Measurements from ENCODE around the gene CARMIL1. TPM values are rescaled to one million over a fixed set of nuclear protein-coding genes. Genes with fewer than 3 reads are reported as not detected.

The CARMIL1 gene
- total RNA-seq, 1 donor from 2014 or later = 1.4 TPM

DNA sequence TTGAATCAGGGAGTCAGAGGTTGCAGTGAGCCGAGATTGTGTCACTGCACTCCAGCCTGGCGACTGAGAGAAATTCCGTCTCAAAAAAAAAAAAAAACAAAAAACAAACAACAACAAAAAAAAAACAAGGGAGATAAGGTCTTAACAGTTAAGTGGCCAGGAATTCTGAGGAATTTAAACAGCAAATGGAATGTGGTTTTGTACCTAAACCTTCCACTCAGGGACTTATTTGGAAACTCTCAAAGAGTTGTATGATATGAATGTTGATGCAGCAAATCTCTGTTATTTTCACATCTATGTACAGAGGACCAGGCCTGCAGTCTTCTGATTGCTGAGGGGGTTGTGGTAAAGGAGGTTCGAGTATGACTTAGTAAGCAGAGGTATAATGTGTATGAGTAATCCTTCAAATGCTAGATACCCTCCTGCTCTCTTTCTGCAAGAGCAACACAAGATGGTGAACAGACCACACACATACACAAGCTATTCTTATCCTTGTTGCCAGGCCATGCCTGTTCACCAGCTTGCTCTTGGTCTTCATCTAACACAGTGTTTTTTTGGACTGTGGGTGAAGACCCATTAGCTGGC lies 197.9 kb downstream of the CARMIL1 start:
- peaks cover 2% of the 10 kb centered on the region for H3K36me3 Mint-ChIP-seq (ENCODE audit: low read depth)
- DNase-seq = no peak
- no peaks in the 10 kb centered on the region for H3K27me3 Mint-ChIP-seq
- H3K4me1 Mint-ChIP-seq = peaks cover 3% of the 10 kb centered on the region
- intact Hi-C loops (cut with micrococcal nuclease) = no loop called here
- no peak overlapping the region for H3K4me3 Mint-ChIP-seq
- H3K9me3 Mint-ChIP-seq = no peaks in the 10 kb centered on the region
- no peak overlapping the region for H3K27ac Mint-ChIP-seq

DNA sequence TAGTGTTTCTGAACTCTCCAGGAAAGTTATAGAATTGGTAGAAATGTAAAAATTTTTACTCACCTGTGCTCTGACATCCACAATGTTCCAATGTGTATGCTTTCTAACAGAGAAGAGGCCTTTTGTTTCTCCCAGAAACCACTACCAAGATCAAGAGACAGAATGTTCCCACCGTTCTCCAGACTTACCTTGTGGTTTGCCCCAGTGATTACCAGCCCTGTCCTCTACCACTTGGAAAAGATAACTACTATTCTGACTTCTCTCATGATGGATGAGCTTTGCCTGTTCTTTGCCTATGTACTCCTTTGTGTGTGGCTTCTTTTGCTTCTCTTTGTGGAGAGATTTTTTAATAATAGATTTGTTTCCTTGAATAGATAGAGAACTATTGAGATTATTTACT lies 199.8 kb downstream of the CARMIL1 start:
- no peaks in the 10 kb centered on the region for H3K27me3 Mint-ChIP-seq
- no peak overlapping the region for H3K27ac Mint-ChIP-seq
- H3K4me3 Mint-ChIP-seq = no peak overlapping the region
- H3K9me3 Mint-ChIP-seq = no peaks in the 10 kb centered on the region
- peaks cover 3% of the 10 kb centered on the region for H3K4me1 Mint-ChIP-seq
- H3K36me3 Mint-ChIP-seq (ENCODE audit: low read depth) = no peaks in the 10 kb centered on the region
- no peak for DNase-seq
- intact Hi-C loops (cut with micrococcal nuclease) = no loop called here

DNA sequence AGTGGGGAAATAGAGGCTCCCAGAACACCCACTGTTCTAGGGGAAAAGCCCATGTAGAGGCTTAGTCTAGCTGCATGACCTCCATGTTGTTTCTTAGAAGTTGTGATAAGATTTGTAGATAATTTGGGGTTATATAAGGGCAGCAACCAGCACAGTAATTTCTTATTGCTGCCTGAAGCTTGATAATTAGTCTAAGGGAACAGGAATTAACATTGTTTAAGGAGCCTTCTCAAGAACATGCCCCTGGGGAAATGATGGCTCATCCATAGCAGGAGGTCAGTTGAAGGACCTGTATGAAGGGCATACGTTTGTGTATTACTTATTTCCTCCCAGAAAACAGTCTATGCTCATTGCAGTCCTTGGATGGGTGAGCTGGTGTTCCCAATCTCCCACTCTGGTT lies 202.1 kb downstream of the CARMIL1 start:
- Mint-ChIP-seq H3K36me3 (ENCODE audit: low read depth) (no peaks in the 10 kb centered on the region), H3K9me3 (no peaks in the 10 kb centered on the region), H3K4me1 (peaks cover 2% of the 10 kb centered on the region), H3K27me3 (no peaks in the 10 kb centered on the region), H3K4me3 (no peak overlapping the region), H3K27ac (no peak overlapping the region)
- no peak for DNase-seq
- intact Hi-C loops (cut with micrococcal nuclease) = no loop called here

DNA sequence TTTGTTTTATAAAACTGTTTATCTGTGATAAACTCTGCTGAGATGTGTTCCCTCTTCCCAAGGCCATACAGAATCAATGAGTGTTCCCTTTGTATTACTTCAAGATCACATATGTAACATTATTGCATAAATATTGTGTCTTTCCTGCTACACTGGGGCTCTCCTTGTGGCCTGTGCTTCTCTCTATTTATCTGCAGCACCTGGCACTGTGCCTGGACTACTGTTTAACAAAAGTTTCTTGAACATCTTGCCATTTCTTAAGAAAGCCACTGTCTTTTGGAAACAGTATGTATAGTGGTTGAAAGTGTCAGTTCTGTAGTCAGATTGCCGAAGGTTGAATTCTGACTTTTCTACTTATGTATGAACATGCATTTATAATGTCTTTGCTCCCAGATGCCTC lies 203.8 kb downstream of the CARMIL1 start:
- Mint-ChIP-seq H3K4me3 (no peak overlapping the region), H3K27ac (no peak overlapping the region), H3K4me1 (peaks cover 2% of the 10 kb centered on the region), H3K9me3 (no peaks in the 10 kb centered on the region), H3K36me3 (ENCODE audit: low read depth) (no peaks in the 10 kb centered on the region), H3K27me3 (no peaks in the 10 kb centered on the region)
- DNase-seq = no peak
- intact Hi-C loops (cut with micrococcal nuclease) = no loop called here

DNA sequence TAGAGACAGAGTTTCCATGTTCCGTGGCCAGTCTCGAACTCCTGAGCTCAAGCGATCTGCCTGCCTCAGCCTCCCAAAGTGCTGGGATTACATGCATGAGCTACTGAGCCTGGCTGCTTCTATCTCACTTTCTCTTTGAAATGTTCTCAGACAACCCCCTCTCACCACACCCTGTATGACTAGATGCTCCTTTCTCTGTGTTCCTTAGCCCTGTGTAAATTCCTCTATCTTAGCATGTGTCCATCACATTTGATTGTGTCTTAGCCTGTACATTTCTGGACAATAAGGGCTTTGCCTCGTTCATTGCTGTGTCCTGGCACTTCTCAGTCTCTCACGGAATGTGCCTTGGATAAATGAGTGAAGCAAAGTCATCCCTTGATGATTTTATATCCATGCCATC lies 204.8 kb downstream of the CARMIL1 start:
- peaks cover 2% of the 10 kb centered on the region for H3K4me1 Mint-ChIP-seq
- DNase-seq = no peak
- no peak overlapping the region for H3K27ac Mint-ChIP-seq
- intact Hi-C loops (cut with micrococcal nuclease) = no loop called here
- H3K36me3 Mint-ChIP-seq (ENCODE audit: low read depth) = no peaks in the 10 kb centered on the region
- no peaks in the 10 kb centered on the region for H3K9me3 Mint-ChIP-seq
- H3K4me3 Mint-ChIP-seq = no peak overlapping the region
- H3K27me3 Mint-ChIP-seq = no peaks in the 10 kb centered on the region

DNA sequence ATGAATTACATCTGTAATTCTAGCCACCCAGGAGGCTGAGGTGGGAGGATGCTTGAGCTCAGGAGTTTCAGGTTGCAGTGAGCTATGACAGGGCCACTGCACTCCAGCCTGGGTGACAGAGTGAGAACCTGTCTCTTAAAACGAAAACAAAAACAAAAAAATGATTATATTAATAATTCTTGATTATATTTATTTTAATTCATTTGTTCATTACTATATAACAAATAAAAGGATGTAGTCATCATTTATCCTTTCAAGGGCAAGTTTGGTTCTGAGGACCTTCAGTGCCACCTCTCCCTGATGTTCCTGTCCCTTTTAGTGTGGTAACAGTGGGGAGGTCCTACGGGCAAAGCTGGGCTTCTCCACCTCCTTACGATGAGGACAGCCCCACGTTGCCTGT lies 205.7 kb downstream of the CARMIL1 start:
- DNase-seq = no peak
- intact Hi-C loops (cut with micrococcal nuclease) = no loop called here
- no peaks in the 10 kb centered on the region for H3K27me3 Mint-ChIP-seq
- H3K36me3 Mint-ChIP-seq (ENCODE audit: low read depth) = no peaks in the 10 kb centered on the region
- H3K4me1 Mint-ChIP-seq = peaks cover 2% of the 10 kb centered on the region
- H3K4me3 Mint-ChIP-seq = no peak overlapping the region
- H3K9me3 Mint-ChIP-seq = no peaks in the 10 kb centered on the region
- no peak overlapping the region for H3K27ac Mint-ChIP-seq

DNA sequence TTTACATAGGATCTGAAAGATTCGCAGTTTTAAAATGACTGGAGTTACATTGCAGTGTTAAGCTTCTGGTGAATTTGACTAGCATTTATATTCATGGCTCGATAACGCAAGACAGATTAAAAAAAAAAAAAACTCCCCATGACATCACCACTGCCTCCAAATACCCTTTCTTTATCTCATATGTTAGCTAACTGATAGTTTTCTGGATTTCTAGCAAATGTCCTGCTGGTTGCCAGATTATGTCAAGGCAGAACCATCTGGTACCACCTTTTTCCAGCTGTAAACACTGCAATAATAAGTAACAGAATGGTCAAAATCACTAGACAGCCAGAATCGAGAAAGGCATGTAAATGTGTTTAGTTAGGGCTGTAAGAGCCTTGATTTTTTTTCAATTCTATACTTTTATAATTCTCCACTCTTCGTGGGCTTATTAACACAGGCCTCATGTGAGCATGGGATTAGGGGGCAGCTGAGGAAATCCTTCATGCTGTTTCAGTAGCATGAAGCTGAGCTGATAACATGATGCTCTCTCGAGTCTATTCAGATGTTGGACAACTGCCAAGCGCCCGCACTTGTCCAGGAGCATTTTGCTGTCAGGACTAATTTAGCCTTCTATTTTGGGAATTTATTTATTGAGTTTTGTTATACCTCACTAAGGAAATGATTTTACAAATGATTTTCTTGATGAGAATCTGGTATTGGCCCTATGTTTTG lies 206.8 kb downstream of the CARMIL1 start:
- Mint-ChIP-seq H3K9me3 (no peaks in the 10 kb centered on the region), H3K4me1 (peaks cover 3% of the 10 kb centered on the region), H3K36me3 (ENCODE audit: low read depth) (no peaks in the 10 kb centered on the region), H3K4me3 (no peak overlapping the region), H3K27ac (no peak overlapping the region), H3K27me3 (no peaks in the 10 kb centered on the region)
- intact Hi-C loops (cut with micrococcal nuclease) = no loop called here
- DNase-seq = no peak

DNA sequence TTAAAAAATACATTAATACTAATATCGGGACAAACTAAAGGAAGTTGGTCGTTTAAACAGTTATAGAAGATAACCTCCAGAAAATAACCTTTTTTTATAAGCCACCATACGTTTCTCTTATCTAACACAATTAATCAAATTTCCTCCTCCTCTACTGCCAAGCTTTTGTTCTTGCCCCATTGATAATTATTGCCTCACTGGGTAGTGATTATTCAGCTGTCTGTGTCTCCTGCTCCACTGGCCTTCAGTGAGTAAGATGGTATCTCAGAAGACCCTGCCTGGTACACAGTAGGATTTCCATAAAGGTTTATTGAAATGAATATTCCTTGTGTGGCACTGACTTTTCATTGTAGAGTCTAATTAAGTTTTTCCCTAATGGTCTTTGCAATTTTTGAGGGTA lies 207.4 kb downstream of the CARMIL1 start:
- Mint-ChIP-seq H3K4me3 (no peak overlapping the region), H3K4me1 (peaks cover 3% of the 10 kb centered on the region), H3K27me3 (no peaks in the 10 kb centered on the region), H3K9me3 (no peaks in the 10 kb centered on the region), H3K27ac (no peak overlapping the region), H3K36me3 (ENCODE audit: low read depth) (no peaks in the 10 kb centered on the region)
- intact Hi-C loops (cut with micrococcal nuclease) = no loop called here
- no peak for DNase-seq

DNA sequence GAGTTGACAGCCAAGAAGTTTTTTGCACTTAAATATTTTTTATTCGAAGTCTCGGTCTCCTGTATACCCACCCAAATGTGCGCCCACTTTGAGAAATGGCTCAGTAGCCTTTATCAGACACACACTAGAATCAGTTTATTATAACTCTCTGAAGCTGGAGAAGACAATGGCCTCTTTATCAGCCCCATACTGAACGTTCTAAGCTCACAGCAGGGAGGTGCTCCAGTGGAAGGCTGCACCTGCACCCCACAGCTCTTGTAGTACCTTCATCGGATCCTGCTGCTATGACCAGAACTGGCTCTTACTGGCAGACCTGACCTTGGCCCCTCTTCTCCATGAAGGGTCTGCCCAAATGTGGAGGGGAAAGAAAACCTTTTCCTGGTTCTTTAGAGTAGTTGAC lies 207.8 kb downstream of the CARMIL1 start:
- Mint-ChIP-seq H3K4me1 (peaks cover 3% of the 10 kb centered on the region), H3K36me3 (ENCODE audit: low read depth) (no peaks in the 10 kb centered on the region), H3K27me3 (no peaks in the 10 kb centered on the region), H3K4me3 (no peak overlapping the region), H3K9me3 (no peaks in the 10 kb centered on the region), H3K27ac (no peak overlapping the region)
- intact Hi-C loops (cut with micrococcal nuclease) = no loop called here
- no peak for DNase-seq

DNA sequence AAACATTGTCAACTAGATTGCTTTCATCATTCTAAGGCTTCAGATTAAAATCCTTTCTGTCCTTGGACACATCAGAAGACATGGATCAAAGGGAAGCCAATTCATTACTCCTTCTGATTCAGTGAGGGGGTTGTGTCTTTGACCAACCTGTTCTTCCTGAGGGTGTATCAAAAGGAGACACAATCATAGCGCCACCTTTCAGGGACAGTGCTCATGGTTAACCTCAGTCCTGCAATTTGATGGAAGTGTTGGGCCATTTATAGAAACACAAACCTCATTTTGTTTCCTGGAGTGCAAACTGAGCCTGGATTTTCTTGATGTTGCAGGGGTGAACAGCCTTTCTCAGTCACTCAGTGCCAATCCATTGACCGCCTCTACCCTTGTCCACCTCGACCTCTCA lies 209.0 kb downstream of the CARMIL1 start:
- Mint-ChIP-seq H3K4me3 (no peak overlapping the region), H3K4me1 (peaks cover 3% of the 10 kb centered on the region), H3K9me3 (no peaks in the 10 kb centered on the region), H3K36me3 (ENCODE audit: low read depth) (no peaks in the 10 kb centered on the region), H3K27ac (no peak overlapping the region), H3K27me3 (no peaks in the 10 kb centered on the region)
- intact Hi-C loops (cut with micrococcal nuclease) = no loop called here
- no peak for DNase-seq

DNA sequence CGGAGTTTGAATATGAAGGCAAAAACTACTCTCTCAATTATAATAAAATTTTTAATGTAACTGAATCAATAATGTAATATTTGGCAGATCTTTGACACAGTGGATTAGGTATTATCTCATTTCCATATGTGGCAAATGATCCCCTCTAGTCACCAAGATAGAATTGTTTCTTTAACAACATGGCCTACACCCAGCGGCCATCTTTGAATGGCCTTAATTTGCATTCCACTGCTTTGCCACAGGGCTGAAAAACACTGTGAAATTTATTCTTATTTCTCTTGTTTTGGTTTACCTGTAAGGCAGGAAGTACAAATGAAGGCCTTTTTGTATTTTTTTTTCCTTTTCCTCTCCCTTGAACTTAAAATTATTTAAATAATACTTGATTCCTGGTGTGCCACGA lies 210.2 kb downstream of the CARMIL1 start:
- Mint-ChIP-seq H3K36me3 (ENCODE audit: low read depth) (no peaks in the 10 kb centered on the region), H3K27me3 (no peaks in the 10 kb centered on the region), H3K4me3 (no peak overlapping the region), H3K27ac (no peak overlapping the region), H3K9me3 (no peaks in the 10 kb centered on the region), H3K4me1 (peaks cover 2% of the 10 kb centered on the region)
- intact Hi-C loops (cut with micrococcal nuclease) = no loop called here
- no peak for DNase-seq

DNA sequence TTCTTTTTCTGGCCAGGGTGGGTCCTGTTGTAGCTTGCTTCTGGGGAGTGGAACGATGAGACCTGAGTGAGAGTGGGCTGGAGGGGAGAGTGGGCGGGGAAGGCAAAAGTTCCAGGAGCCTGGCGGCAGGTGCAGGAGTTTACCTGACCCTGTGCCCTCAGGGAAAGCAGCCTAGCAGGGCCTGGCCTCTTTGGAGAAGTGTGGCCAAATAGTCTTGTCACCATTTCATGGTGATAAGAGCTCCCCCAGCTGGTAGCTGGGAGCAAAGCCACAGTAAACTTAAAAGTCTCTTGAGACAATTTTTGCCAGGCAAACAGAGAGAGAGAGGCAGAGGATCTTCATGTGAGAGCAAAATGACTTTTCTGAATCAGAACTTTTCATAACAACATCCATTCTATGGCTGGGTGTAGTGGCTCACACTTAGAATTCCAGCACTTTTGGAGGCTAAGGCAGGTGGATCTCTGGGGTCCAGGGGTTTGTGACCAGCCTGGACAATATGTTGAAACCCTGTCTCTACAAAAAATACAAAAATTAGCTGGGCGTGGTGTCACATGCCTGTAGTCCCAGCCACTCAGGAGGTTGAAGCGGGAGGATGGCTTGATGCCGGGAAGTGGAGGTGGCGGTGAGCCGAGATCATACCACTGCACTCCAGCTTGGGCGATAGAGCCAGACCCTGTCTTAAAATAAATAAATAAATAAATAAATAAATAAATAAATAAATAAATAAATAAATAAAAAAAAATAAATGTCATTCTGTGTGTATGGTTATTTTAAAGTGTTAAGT lies 211.0 kb downstream of the CARMIL1 start:
- Mint-ChIP-seq H3K27me3 (no peaks in the 10 kb centered on the region), H3K4me1 (peaks cover 2% of the 10 kb centered on the region), H3K27ac (no peak overlapping the region), H3K36me3 (ENCODE audit: low read depth) (no peaks in the 10 kb centered on the region), H3K4me3 (no peak overlapping the region), H3K9me3 (no peaks in the 10 kb centered on the region)
- DNase-seq = peak; percentile 91
- intact Hi-C loops (cut with micrococcal nuclease) = loop anchor here (1.0 to 10.0 kb wide), 4 partner anchors 115 to 268 kb away; partner anchors contain the start of gene CARMIL1

DNA sequence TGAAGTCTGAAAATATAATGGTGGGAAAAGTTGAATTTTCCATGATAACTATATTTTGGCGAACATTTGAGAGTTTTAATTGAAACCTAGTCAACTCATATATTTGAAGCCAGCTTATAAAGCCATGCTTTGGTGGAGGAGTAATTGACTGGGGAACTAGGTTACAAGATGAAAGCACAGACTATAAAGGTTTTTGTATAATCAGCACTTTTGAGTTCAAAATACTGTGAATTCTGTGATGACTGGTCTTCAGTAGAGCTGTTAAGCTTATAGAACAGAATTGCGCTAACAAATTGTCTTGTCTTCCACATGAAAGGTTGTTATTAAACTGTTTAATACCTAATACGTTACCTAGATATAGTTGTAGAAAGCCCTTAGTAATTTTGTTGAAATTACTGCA lies 213.8 kb downstream of the CARMIL1 start:
- Mint-ChIP-seq H3K36me3 (ENCODE audit: low read depth) (no peaks in the 10 kb centered on the region), H3K27ac (no peak overlapping the region), H3K4me1 (peaks cover 2% of the 10 kb centered on the region), H3K4me3 (no peak overlapping the region), H3K9me3 (no peaks in the 10 kb centered on the region), H3K27me3 (no peaks in the 10 kb centered on the region)
- DNase-seq = no peak
- intact Hi-C loops (cut with micrococcal nuclease) = loop anchor here (10.0 kb wide), 1 partner anchor 112 kb away; no protein-coding TSS in a partner anchor

DNA sequence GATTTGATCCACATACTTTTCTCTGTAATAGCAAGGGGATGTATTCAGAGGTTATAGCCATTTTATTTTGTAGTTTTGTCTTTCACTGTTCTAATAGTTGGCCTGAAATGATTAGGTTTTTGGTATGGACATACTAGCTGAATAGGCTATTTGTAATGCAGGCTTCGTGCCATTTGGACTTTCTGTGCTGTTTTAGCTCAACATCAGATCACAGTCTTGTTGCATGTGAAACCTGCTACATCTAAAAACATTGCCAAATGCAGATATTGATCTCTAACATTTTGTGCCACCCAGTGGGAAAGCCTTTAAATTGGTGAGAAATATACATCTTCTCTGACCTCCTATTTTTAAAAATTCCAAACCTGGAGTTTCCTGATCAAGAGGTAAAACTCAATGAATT lies 215.3 kb downstream of the CARMIL1 start:
- no peak overlapping the region for H3K27ac Mint-ChIP-seq
- intact Hi-C loops (cut with micrococcal nuclease) = loop anchor here (10.0 kb wide), 1 partner anchor 110 kb away; no protein-coding TSS in a partner anchor
- H3K36me3 Mint-ChIP-seq (ENCODE audit: low read depth) = no peaks in the 10 kb centered on the region
- no peak for DNase-seq
- peaks cover 2% of the 10 kb centered on the region for H3K4me1 Mint-ChIP-seq
- no peaks in the 10 kb centered on the region for H3K27me3 Mint-ChIP-seq
- H3K9me3 Mint-ChIP-seq = no peaks in the 10 kb centered on the region
- no peak overlapping the region for H3K4me3 Mint-ChIP-seq

Data from activated CD4-positive, alpha-beta T cell treated with anti-CD3 and anti-CD28 coated beads, Interleukin-2, amount 10 ng/mL, durations not matched to agents 24 days and 14 days (primary cell).